Naive thymus-derived CD4-positive, alpha-beta T cell (primary cell): ENCODE results near the gene DENND1A. TPM values are rescaled to one million over a fixed set of nuclear protein-coding genes. Genes with fewer than 3 reads are reported as not detected.
"Not testable (repeated sequence)": the region's sequence is repeated elsewhere in the genome, so short reads cannot be mapped to it uniquely, and the experiment has no call there.

ENCODE experiments used
- ATAC-seq: fragments of 150-1000 bp; cut with Tn5 transposase; 2 replicates; pipeline ENCODE4 v1.10.0; 2021; ENCODE audit warnings: mild to moderate bottlenecking, moderate library complexity
- CTCF ChIA-PET: fragments of 350-600 bp; sonication (Branson Sonifier 250); formaldehyde crosslinking; loops from one replicate; lab custom pipeline; 2021; ENCODE audit warnings: antibody characterized with exemption; lab: Charles Lee
- POLR2A ChIA-PET: fragments of 350-600 bp; sonication (Branson Sonifier 250); formaldehyde crosslinking; loops from one replicate; lab custom pipeline; 2021; ENCODE audit warnings: antibody characterized with exemption, inconsistent platforms; lab: Charles Lee
- DNase-seq, 9 donors: peaks; one replicate each; pipeline versions ENCODE4 v3.0.0 to v3.0.0-alpha.2; 2020 to 2022; ENCODE audit warnings: mixed read lengths in 1 of 9
- H3K27ac ChIP-seq: one replicate; pipeline ENCODE4 v1.7.0; 2013; ENCODE audit warnings: mild to moderate bottlenecking, low read depth, low read length, moderate library complexity
- H3K27me3 ChIP-seq, 2 donors: one replicate each; pipeline ENCODE4 v1.7.0; 2013; ENCODE audit warnings: low read length in 2 of 2, mild to moderate bottlenecking in 2 of 2, moderate library complexity in 2 of 2; ENCODE audit not compliant: control insufficient read depth in 2 of 2, insufficient read depth in 2 of 2
- H3K36me3 ChIP-seq, 3 experiments: 1 replicate in 2 of 3; 2 replicates in 1 of 3; pipeline ENCODE4 v1.7.0; 2013; ENCODE audit warnings: low read length in 3 of 3, mild to moderate bottlenecking in 3 of 3, moderate library complexity in 1 of 3; ENCODE audit not compliant: insufficient read depth in 3 of 3, control insufficient read depth in 2 of 3
- H3K4me1 ChIP-seq, 2 donors: one replicate each; pipeline ENCODE4 v1.7.0; 2013; ENCODE audit warnings: low read length in 2 of 2, mild to moderate bottlenecking in 2 of 2, moderate library complexity in 1 of 2; ENCODE audit not compliant: control insufficient read depth in 2 of 2, insufficient read depth in 2 of 2
- H3K4me3 ChIP-seq: 2 replicates; pipeline ENCODE4 v1.7.0; 2013; ENCODE audit warnings: mild to moderate bottlenecking, low read length
- H3K9me3 ChIP-seq, 3 experiments: 1 replicate in 2 of 3; 2 replicates in 1 of 3; pipeline ENCODE4 v1.7.0; 2013; ENCODE audit warnings: low read length in 3 of 3; ENCODE audit not compliant: control insufficient read depth in 2 of 3
- H3K27ac Mint-ChIP-seq, 9 donors: one replicate each; pipeline ENCODE4 v1.8.0; 2020 to 2022; ENCODE audit warnings: mixed read lengths in 9 of 9, mild to moderate bottlenecking in 8 of 9, moderate library complexity in 5 of 9, inconsistent platforms in 2 of 9
- H3K27me3 Mint-ChIP-seq, 5 donors: one replicate each; pipeline ENCODE4 v1.8.0; 2021 to 2022; ENCODE audit warnings: mixed read lengths in 5 of 5, mild to moderate bottlenecking in 1 of 5
- H3K36me3 Mint-ChIP-seq, 5 donors: one replicate each; pipeline ENCODE4 v1.8.0; 2020 to 2022; ENCODE audit warnings: mixed read lengths in 5 of 5, mild to moderate bottlenecking in 3 of 5, inconsistent platforms in 1 of 5
- H3K4me1 Mint-ChIP-seq, 7 donors: one replicate each; pipeline ENCODE4 v1.8.0; 2020 to 2022; ENCODE audit warnings: mixed read lengths in 7 of 7, mild to moderate bottlenecking in 3 of 7, inconsistent platforms in 1 of 7
- H3K4me3 Mint-ChIP-seq, 10 donors: one replicate each; pipeline ENCODE4 v1.8.0; 2020 to 2022; ENCODE audit warnings: mild to moderate bottlenecking in 10 of 10, mixed read lengths in 10 of 10, moderate library complexity in 6 of 10, inconsistent platforms in 2 of 10
- H3K9me3 Mint-ChIP-seq, 11 donors: one replicate each; pipeline ENCODE4 v1.8.0; 2020 to 2022; ENCODE audit warnings: mixed read lengths in 11 of 11, mild to moderate bottlenecking in 4 of 11, inconsistent platforms in 1 of 11, moderate library complexity in 1 of 11
- intact Hi-C, 2 donors: fragments of 100-400 bp; cut with micrococcal nuclease; formaldehyde crosslinking; loops; one replicate each; pipeline ENCODE4 v1.15.1; 2023
- polyA plus RNA-seq, 2 donors: library from polyadenylated mRNA; unstranded; fragments of 300-500 nt; fragmentation: Illumina TruSeq; gene quantifications; one replicate each; pipeline ENCODE4 v1.2.3, GENCODE V29; 2021
- total RNA-seq, 6 experiments: library from RNA in 5 of 6; stranded (reverse) in 5 of 6; gene quantifications; 1 replicate in 5 of 6; 2 replicates in 1 of 6; pipeline ENCODE4 v1.2.3 and lab custom pipeline; 2021 to 2026

The DENND1A gene
- total and polyA plus RNA-seq, 7 experiments from 2014 or later = 4.6 to 41.1 (median 16.5) TPM

GRCh38 chr9:123739387-123739786 lies 190.5 kb downstream of the DENND1A start:
- Histone ChIP-seq H3K27ac (no peak overlapping the region), H3K4me3 (no peak overlapping the region), H3K36me3 (no peaks in the 10 kb centered on the region), H3K9me3 (no peaks in the 10 kb centered on the region), H3K4me1 (peaks cover 0 to 3% of the 10 kb centered on the region in 2 donors), H3K27me3 (no peaks in the 10 kb centered on the region)
- intact Hi-C loops = no loop called here
- Mint-ChIP-seq H3K4me1 (peaks cover 0 to 6% (median 5%) of the 10 kb centered on the region in 7 donors), H3K9me3 (no peaks in the 10 kb centered on the region), H3K27ac (no peak overlapping the region), H3K27me3 (no peaks in the 10 kb centered on the region), H3K4me3 (no peak overlapping the region), H3K36me3 (peaks cover 0 to 27% (median 7%) of the 10 kb centered on the region in 5 donors)
- no peak for DNase-seq
- ChIA-PET CTCF (no interaction called here), POLR2A (interaction anchor here (1.1 kb wide), 1 partner anchor 11 kb away, joined by 3 read pairs; no protein-coding TSS in a partner anchor)
- ATAC-seq = no peak

- DNase-seq (no peak), ATAC-seq (no peak)
- ChIA-PET CTCF (no interaction called here), POLR2A (interaction anchor here (0.6 kb wide), 1 partner anchor 401 kb away, joined by 8 read pairs; no protein-coding TSS in a partner anchor)
- Mint-ChIP-seq H3K27ac (no peak overlapping the region), H3K27me3 (no peaks in the 10 kb centered on the region), H3K4me3 (no peak overlapping the region), H3K4me1 (peaks cover 0 to 6% (median 5%) of the 10 kb centered on the region in 7 donors), H3K36me3 (peaks cover 0 to 25% (median 7%) of the 10 kb centered on the region in 5 donors), H3K9me3 (no peaks in the 10 kb centered on the region)
- no peaks in the 10 kb centered on the region for H3K36me3 ChIP-seq
- H3K9me3 ChIP-seq = no peaks in the 10 kb centered on the region
- no peaks in the 10 kb centered on the region for H3K27me3 ChIP-seq
- H3K4me3 ChIP-seq = no peak overlapping the region
- H3K4me1 ChIP-seq = peaks cover 0 to 3% of the 10 kb centered on the region in 2 donors
- no peak overlapping the region for H3K27ac ChIP-seq
- intact Hi-C loops = no loop called here
Observed at GRCh38 chr9:123738648-123739047, 191.3 kb downstream of the DENND1A start.

- Mint-ChIP-seq H3K4me3 (no peak overlapping the region), H3K4me1 (peaks cover 0 to 6% (median 4%) of the 10 kb centered on the region in 7 donors), H3K27ac (no peak overlapping the region), H3K36me3 (peaks cover 1 to 38% (median 10%) of the 10 kb centered on the region in 5 donors), H3K27me3 (no peaks in the 10 kb centered on the region), H3K9me3 (peaks cover 0 to 5% (median 0%) of the 10 kb centered on the region in 11 donors)
- no peak overlapping the region for H3K27ac ChIP-seq
- peaks cover 0 to 3% of the 10 kb centered on the region in 2 donors for H3K4me1 ChIP-seq
- POLR2A ChIA-PET = no interaction called here
- no peaks in the 10 kb centered on the region for H3K27me3 ChIP-seq
- CTCF ChIA-PET = interaction anchor here (1.0 kb wide), 1 partner anchor 39 kb away, joined by 3 read pairs; no protein-coding TSS in a partner anchor
- no peak overlapping the region for H3K4me3 ChIP-seq
- H3K9me3 ChIP-seq = no peaks in the 10 kb centered on the region
- intact Hi-C loops = no loop called here
- DNase-seq (no peak), ATAC-seq (no peak)
- no peaks in the 10 kb centered on the region for H3K36me3 ChIP-seq
Observed at GRCh38 chr9:123735376-123735775, 194.6 kb downstream of the DENND1A start.

GRCh38 chr9:123728571-123728970 lies 201.4 kb downstream of the DENND1A start:
- H3K27me3 Mint-ChIP-seq, H3K4me1 ChIP-seq, H3K27ac Mint-ChIP-seq, H3K9me3 ChIP-seq, POLR2A ChIA-PET, H3K4me3 Mint-ChIP-seq, intact Hi-C loops, DNase-seq, H3K36me3 ChIP-seq, H3K4me1 Mint-ChIP-seq, CTCF ChIA-PET, H3K27ac ChIP-seq, H3K27me3 ChIP-seq, ATAC-seq, H3K4me3 ChIP-seq: not testable (repeated sequence)
- peaks cover 10 to 51% (median 31%) of the 10 kb centered on the region in 5 donors for H3K36me3 Mint-ChIP-seq
- H3K9me3 Mint-ChIP-seq = peaks cover 0 to 17% (median 7%) of the 10 kb centered on the region in 11 donors

- ChIA-PET CTCF (no interaction called here), POLR2A (interaction anchor here (0.6 kb wide), 1 partner anchor 172 kb away, joined by 3 read pairs; no protein-coding TSS in a partner anchor)
- Histone ChIP-seq H3K36me3 (no peaks in the 10 kb centered on the region), H3K9me3 (peaks cover 0 to 12% (median 0%) of the 10 kb centered on the region in 3 experiments), H3K4me3 (no peak overlapping the region), H3K4me1 (no peaks in the 10 kb centered on the region), H3K27ac (no peak overlapping the region), H3K27me3 (no peaks in the 10 kb centered on the region)
- ATAC-seq (no peak), DNase-seq (no peak)
- Mint-ChIP-seq H3K9me3 (peaks cover 0 to 29% (median 11%) of the 10 kb centered on the region in 11 donors), H3K4me1 (peaks cover 0 to 6% (median 0%) of the 10 kb centered on the region in 7 donors), H3K27ac (no peak overlapping the region), H3K27me3 (no peaks in the 10 kb centered on the region), H3K4me3 (no peak overlapping the region), H3K36me3 (peaks cover 13 to 61% (median 34%) of the 10 kb centered on the region in 5 donors)
- intact Hi-C loops = no loop called here
Observed at GRCh38 chr9:123727332-123727731, 202.6 kb downstream of the DENND1A start.

GRCh38 chr9:123725389-123725788 lies 204.5 kb downstream of the DENND1A start:
- ChIA-PET POLR2A (no interaction called here), CTCF (no interaction called here)
- H3K9me3 ChIP-seq = peaks cover 0 to 15% (median 0%) of the 10 kb centered on the region in 3 experiments
- DNase-seq (no peak), ATAC-seq (no peak)
- H3K4me3 ChIP-seq = no peak overlapping the region
- H3K27me3 ChIP-seq = no peaks in the 10 kb centered on the region
- H3K4me3 Mint-ChIP-seq = no peak overlapping the region
- H3K4me1 Mint-ChIP-seq = peaks cover 0 to 6% (median 0%) of the 10 kb centered on the region in 7 donors
- no peaks in the 10 kb centered on the region for H3K4me1 ChIP-seq
- intact Hi-C loops = no loop called here
- no peaks in the 10 kb centered on the region for H3K27me3 Mint-ChIP-seq
- H3K27ac ChIP-seq = no peak overlapping the region
- no peaks in the 10 kb centered on the region for H3K36me3 ChIP-seq
- no peak overlapping the region for H3K27ac Mint-ChIP-seq
- peaks cover 7 to 44% (median 25%) of the 10 kb centered on the region in 11 donors for H3K9me3 Mint-ChIP-seq
- H3K36me3 Mint-ChIP-seq = peaks cover 25 to 73% (median 47%) of the 10 kb centered on the region in 5 donors
